Activated B cell treated with CpG ODN at 0.5 μM for 24 hours (primary cell): ENCODE measurements around the gene MTX2. TPM values are rescaled to one million over a fixed set of nuclear protein-coding genes. Genes with fewer than 3 reads are reported as not detected.

Experiments
- ATAC-seq: fragments of 200-7000 bp; cut with Tn5 transposase; one replicate; pipeline ENCODE4 v1.10.0; 2021; ENCODE audit warnings: low read depth, mild to moderate bottlenecking, moderate library complexity
- CTCF ChIA-PET: fragments of 350-600 bp; sonication (Branson Sonifier 250); formaldehyde crosslinking; loops from one replicate; lab custom pipeline; 2021; ENCODE audit warnings: antibody characterized with exemption; lab: Charles Lee
- POLR2A ChIA-PET: fragments of 350-600 bp; sonication (Branson Sonifier 250); formaldehyde crosslinking; loops from one replicate; lab custom pipeline; 2021; ENCODE audit warnings: antibody characterized with exemption; lab: Charles Lee
- DNase-seq: peaks from one replicate; pipeline ENCODE4 v3.0.0; 2022
- H3K27ac Mint-ChIP-seq: one replicate; pipeline ENCODE4 v1.8.0; 2020; ENCODE audit warnings: mixed read lengths
- H3K27me3 Mint-ChIP-seq: one replicate; pipeline ENCODE4 v1.8.0; 2021; ENCODE audit warnings: mixed read lengths
- H3K36me3 Mint-ChIP-seq: one replicate; pipeline ENCODE4 v1.8.0; 2021; ENCODE audit warnings: low read depth, mixed read lengths
- H3K4me1 Mint-ChIP-seq: one replicate; pipeline ENCODE4 v1.8.0; 2021; ENCODE audit warnings: mixed read lengths
- H3K4me3 Mint-ChIP-seq: one replicate; pipeline ENCODE4 v1.8.0; 2020; ENCODE audit warnings: mild to moderate bottlenecking, mixed read lengths
- H3K9me3 Mint-ChIP-seq: one replicate; pipeline ENCODE4 v1.8.0; 2020; ENCODE audit warnings: mixed read lengths
- CTCF ChIP-seq: fragments of 200-600 bp; IDR thresholded peaks from one replicate; pipeline ENCODE4 v1.8.0; 2022; ENCODE audit warnings: antibody characterized with exemption, mild to moderate bottlenecking
- intact Hi-C: fragments of 100-400 bp; cut with micrococcal nuclease; formaldehyde crosslinking; loops from one replicate; pipeline ENCODE4 v1.15.1; 2024
- total RNA-seq: library from RNA; stranded (reverse); gene quantifications from 2 replicates; pipeline ENCODE4 v1.2.3, GENCODE V29; 2022

The MTX2 gene
- total RNA-seq, 1 donor from 2014 or later: 9.7 TPM

GRCh38 chr2:176378323-176378722 lies 109.1 kb downstream of the MTX2 start:
- POLR2A ChIA-PET: no interaction called here
- DNase-seq (no peak), ATAC-seq (no peak)
- H3K4me1 Mint-ChIP-seq: no peaks in the 10 kb centered on the region
- H3K36me3 Mint-ChIP-seq: no peaks in the 10 kb centered on the region
- H3K27me3 Mint-ChIP-seq: peaks cover 9% of the 10 kb centered on the region
- no peak overlapping the region for H3K27ac Mint-ChIP-seq
- H3K9me3 Mint-ChIP-seq: peaks cover 13% of the 10 kb centered on the region
- CTCF ChIA-PET: no interaction called here
- no peak overlapping the region for H3K4me3 Mint-ChIP-seq
- intact Hi-C loops: no loop called here
- TF ChIP-seq CTCF: no peak

- intact Hi-C loops: no loop called here
- ATAC-seq: no peak
- H3K27ac Mint-ChIP-seq: no peak overlapping the region
- H3K9me3 Mint-ChIP-seq: peaks cover 13% of the 10 kb centered on the region
- ChIA-PET CTCF (no interaction called here), POLR2A (no interaction called here)
- no peaks in the 10 kb centered on the region for H3K36me3 Mint-ChIP-seq
- no peak for TF ChIP-seq CTCF
- peaks cover 3% of the 10 kb centered on the region for H3K27me3 Mint-ChIP-seq
- no peak overlapping the region for H3K4me3 Mint-ChIP-seq
- no peaks in the 10 kb centered on the region for H3K4me1 Mint-ChIP-seq
- no peak for DNase-seq
Observed at GRCh38 chr2:176380341-176380740, 111.1 kb downstream of the MTX2 start.

GRCh38 chr2:176383100-176383499 lies 113.9 kb downstream of the MTX2 start:
- Mint-ChIP-seq H3K36me3 (no peaks in the 10 kb centered on the region), H3K27me3 (peaks cover 15% of the 10 kb centered on the region), H3K4me3 (no peak overlapping the region), H3K4me1 (no peaks in the 10 kb centered on the region), H3K9me3 (peaks cover 11% of the 10 kb centered on the region), H3K27ac (no peak overlapping the region)
- ChIA-PET POLR2A (no interaction called here), CTCF (no interaction called here)
- no peak for ATAC-seq
- no peak for DNase-seq
- intact Hi-C loops: no loop called here
- TF ChIP-seq CTCF: no peak

GRCh38 chr2:176383836-176384442 lies 114.7 kb downstream of the MTX2 start:
- POLR2A ChIA-PET: no interaction called here
- DNase-seq (no peak), ATAC-seq (no peak)
- H3K4me3 Mint-ChIP-seq: no peak overlapping the region
- CTCF ChIA-PET: no interaction called here
- intact Hi-C loops: no loop called here
- H3K27me3 Mint-ChIP-seq: peaks cover 16% of the 10 kb centered on the region
- no peaks in the 10 kb centered on the region for H3K4me1 Mint-ChIP-seq
- H3K27ac Mint-ChIP-seq: no peak overlapping the region
- H3K9me3 Mint-ChIP-seq: peaks cover 9% of the 10 kb centered on the region
- no peak for TF ChIP-seq CTCF
- no peaks in the 10 kb centered on the region for H3K36me3 Mint-ChIP-seq

- POLR2A ChIA-PET: no interaction called here
- H3K9me3 Mint-ChIP-seq: peaks cover 3% of the 10 kb centered on the region
- no peak for ATAC-seq
- intact Hi-C loops: no loop called here
- CTCF ChIA-PET: no interaction called here
- no peak for DNase-seq
- peaks cover 16% of the 10 kb centered on the region for H3K27me3 Mint-ChIP-seq
- H3K36me3 Mint-ChIP-seq: no peaks in the 10 kb centered on the region
- no peaks in the 10 kb centered on the region for H3K4me1 Mint-ChIP-seq
- no peak for TF ChIP-seq CTCF
- H3K4me3 Mint-ChIP-seq: no peak overlapping the region
- H3K27ac Mint-ChIP-seq: no peak overlapping the region
Observed at GRCh38 chr2:176385219-176385759, 116.0 kb downstream of the MTX2 start.
